ENCODE results near the gene SLC16A8.

The SLC16A8 gene

GRCh38 chr22:38112381-38112780, 28.4 kb upstream of the SLC16A8 start:
- DNase-seq (ENCODE audit: low spot score): no peak

DNA sequence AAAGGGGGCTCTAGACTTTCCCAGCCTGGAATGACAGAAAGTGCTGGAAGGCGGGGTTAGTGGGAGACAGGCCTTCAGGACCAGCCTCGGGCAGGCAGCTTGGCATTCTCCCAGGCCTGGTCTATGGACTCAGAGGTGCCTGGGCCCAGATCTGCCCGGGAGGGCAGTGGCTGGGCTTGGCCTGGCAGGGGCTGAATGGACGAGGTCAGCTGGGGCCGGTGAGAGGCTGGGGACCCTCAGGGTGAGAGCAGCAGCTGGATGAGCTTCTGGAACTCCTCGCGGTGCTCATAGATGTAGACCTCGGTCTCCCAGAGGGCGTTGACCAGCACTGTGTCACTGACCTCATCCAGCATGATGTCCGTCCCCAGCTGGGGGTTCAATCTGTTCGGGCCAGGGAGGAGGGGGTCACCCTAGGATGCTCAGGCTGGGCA, 28.0 kb upstream of the SLC16A8 start:
- DNase-seq (ENCODE audit: low spot score): no peak

DNA sequence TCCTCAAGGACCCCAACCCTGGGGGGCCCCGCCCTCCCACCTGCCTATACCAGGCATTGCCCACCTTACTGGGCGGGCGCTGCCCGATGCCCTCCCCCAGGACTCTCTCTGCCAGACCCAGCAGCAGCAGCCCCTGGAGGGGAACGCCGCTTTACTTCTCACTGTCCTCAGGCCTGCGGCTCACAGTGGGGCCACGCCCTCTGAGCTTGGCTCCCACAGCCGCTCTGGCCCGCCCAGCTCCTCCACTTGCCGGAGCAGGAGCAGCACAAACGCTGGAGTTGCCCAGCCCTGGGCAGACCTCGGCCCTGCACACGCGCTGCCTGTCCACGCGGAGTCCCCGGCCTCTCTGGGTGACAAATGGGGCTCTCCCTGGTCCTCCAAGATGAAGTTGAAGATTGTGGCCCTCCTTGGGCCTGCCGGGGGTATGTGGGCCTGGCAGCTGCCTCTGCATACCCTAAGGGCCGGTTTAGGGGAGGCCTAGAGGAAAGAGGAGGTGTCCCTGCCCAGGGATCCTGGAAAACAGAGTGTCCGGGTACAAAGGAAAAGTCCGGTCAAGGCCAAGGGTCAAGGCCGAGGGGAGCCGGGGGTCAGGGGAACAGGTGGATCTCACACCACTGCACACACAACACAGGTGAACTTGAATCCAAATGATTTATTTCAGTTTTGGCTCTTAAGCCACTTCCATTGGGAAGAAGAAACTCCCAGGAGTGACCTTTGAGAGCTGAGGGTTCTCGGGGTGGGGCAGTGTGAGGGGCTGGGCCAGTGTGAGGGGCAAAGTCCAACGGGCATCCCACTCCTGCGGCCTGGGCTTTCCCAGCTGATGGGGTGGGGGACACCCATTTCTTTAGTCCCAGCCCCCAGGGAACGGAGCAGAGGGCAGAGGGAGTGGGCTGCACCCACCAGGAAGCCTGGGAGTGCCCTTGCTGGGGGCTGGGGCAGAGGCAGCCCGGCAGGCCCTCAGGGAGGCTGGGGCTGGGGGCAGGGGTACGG, 27.2 kb upstream of the SLC16A8 start:
- peak; percentile 83 for DNase-seq (ENCODE audit: low spot score)

- DNase-seq (ENCODE audit: low spot score): peak; percentile 91
Measured at GRCh38 chr22:38110008-38110862, 26.3 kb upstream of the SLC16A8 start, which contains the start of gene BAIAP2L2. BAIAP2L2 (minus strand) TSS chr22:38110684; CDS start chr22:38110525, 159 bp downstream.

DNA sequence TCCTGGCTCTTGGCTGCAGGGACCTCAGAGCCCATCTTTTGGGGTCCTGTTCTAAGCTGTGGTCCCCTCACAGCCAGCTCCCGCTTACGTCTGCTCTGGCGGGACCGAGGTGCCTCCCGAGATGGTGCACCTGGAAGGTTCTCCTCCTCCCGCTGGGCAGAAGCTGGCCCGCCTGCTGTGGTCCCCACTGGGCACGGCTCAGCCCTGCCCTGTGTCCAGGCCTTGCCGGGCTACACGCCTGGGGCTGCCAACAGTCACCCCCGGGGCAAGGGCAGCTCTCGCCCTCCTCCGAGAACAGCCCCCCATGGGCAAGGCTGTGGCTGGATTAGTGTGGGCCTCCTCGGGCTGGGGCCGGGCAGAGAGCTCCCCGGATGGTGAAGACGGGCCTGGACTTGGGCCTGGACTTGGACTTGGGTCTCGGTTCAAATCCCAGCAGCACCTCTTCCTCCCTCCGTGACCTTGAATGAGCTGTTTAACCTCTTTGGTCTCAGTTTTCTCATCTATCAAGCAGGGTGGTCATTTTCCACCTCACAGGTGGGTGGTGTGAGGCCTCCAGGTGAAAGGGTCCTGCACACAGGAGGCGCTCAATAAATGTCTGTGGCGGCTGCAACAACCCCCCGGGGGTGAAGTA, 25.5 kb upstream of the SLC16A8 start:
- no peak for DNase-seq (ENCODE audit: low spot score)

DNA sequence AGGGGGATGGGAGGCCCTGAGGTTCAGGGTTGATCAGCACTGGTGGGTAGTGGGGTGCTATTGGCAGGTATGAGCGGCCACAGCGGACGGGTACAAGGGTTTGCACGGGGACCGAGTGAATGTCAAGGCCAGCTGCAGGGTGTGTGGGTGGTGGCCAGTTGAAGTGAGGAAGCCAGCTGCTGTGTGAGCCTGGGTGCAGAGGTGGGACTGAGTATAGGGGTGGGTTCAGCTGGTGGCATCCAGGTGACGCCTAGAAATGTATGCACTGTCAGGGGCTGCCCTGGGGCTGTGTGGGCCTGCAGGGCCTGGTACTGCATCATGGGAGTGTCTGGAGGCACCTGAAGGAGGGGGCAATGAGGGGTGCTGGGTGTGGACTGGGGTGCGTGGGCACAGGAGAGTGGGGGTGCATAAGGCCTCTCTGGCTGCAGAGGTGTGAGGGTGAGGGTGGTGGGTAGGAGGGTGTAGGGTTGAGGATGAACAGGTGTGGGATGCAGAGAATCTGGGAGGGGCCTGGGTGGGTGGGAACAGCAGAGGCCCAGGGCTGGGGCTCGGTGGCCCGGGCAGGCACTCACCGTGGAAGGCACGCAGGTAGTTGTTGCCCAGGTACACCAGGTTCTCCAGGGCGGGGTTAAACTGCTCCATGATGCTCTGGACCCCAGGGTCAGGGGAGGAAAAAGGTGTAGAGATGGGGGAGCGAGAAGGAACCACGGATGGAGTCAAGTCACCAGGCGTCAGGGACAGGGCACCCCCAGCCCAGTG, 24.8 kb upstream of the SLC16A8 start:
- DNase-seq (ENCODE audit: low spot score): no peak

DNA sequence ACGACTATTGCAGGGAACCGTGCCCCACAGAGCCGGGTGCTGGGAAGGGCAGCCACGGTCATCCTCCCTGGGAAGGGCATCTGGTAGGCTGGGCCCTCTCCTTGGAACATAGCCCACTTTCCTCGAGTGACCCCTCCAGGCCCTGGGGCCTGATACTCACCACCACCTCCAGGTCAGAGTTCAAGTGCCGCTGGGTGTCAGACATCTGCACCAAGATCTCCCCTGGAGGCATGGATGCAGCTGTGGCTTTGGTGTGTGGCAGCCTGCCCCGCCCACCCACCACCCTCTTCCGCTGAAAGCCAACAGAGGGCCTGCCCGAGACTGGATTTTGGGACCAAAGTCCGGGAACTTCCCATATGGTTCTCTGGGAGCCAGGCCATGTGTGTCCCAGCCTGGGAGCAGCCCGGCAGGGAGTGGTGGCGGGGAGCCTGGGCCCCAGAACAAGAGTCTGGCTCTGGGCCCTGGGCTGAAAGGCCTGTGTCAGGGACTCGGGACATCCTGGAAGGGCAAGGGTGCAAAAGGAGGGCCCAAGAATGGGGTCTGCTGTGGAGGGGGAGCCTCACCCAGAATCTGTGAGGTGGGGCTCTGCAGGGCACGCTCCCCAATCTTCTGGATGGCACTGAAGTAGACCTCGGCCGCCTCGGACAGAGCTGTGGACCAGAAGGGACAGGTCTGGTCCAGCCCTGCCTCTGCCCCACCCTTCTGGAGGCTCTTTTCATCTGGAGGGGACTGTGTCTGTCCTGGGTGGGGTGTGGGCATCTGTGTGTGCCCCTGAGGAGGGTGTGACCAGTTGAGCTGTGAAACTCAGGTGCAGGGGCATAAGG, 23.9 kb upstream of the SLC16A8 start:
- DNase-seq (ENCODE audit: low spot score): no peak

GRCh38 chr22:38106814-38107578, 23.0 kb upstream of the SLC16A8 start:
- no peak for DNase-seq (ENCODE audit: low spot score)

DNA sequence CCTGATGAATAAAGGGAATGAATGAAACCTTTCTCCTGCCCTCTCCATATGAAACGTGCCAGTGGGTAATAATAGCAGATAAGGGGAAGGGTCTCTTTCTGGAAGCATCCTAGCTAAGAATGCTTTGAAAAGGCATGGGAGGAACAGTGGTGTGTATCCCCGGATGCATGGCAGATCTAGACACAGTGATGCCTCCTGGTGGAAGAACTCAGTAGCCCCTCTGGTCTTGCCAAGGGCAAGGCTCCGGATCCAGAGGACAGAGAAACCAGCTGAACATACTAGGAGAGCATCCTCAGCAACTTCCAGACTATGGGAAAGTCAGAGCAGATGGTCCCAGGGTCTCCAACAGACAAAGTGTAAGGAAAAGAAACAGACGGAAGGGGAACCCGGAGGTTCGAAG, 20.1 kb upstream of the SLC16A8 start:
- DNase-seq (ENCODE audit: low spot score): no peak

- DNase-seq (ENCODE audit: low spot score): no peak
Measured at GRCh38 chr22:38103641-38104040, 19.7 kb upstream of the SLC16A8 start.

- DNase-seq (ENCODE audit: low spot score): peak; percentile 78
Measured at GRCh38 chr22:38098410-38099249, 14.6 kb upstream of the SLC16A8 start.

- DNase-seq (ENCODE audit: low spot score): no peak
Measured at GRCh38 chr22:38097557-38098409, 13.8 kb upstream of the SLC16A8 start.

GRCh38 chr22:38097058-38097457, 13.1 kb upstream of the SLC16A8 start:
- DNase-seq (ENCODE audit: low spot score): no peak

DNA sequence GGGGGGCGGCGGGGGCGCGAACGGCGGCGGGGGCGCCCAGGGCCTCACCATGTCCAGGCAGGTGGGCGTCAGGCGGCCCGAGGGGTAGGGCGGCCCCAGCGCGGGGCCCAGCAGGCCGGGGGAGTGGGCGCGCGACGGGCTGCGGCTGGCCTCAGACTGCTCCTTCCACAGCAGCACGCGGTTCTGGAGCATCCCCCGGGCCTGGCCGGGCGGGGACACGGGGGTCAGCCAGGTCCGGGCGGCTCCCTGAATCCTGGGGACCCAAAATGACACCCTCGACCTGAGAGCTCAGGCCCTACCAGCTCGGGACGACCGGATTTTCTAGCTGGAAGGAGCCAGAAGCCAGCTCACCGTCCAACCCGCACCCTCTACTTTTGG, 5.5 kb upstream of the SLC16A8 start:
- DNase-seq (ENCODE audit: low spot score): no peak

DNA sequence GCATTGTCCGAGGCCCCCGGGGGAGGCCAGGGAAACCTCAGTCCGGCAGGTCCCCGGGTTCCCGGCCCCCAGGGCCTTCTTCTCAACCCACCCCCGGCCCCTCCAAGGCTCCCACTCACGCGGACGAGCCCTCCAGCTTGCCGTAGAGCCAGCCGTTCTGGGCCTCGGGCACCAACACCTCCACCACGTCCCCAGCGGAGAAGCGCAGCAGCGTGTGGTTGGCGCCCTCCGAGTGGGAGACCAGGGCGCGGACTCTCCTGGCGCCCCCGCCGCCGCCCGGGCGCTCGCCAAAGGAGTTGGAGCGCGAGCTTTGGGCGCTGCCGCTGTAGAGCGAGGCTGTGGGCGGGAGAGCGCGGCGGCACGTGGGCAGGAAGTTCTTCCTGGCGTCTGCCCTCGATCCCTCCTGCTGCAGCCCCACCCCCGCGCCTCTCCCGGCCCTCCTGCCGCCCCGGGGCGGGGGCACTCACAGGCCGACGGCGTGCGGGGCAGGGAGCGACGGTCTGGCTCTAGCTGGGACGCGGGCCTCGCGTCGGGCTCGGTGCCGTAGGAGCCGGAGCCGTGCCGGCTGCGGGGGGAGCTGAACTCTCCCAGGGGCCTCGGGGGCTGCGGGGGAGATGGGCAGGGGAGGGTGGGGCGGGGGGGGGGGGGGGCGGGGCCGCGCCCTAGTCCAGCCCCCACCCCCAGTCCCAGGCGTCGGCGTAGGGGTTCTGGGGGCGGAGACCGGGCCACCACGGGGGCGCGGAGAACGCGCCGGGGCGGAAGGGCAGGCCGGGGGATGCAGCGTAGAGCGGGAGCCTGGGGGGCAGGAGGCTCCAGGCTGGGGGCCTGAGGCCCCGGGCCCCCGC, 4.9 kb upstream of the SLC16A8 start:
- DNase-seq (ENCODE audit: low spot score): no peak

DNA sequence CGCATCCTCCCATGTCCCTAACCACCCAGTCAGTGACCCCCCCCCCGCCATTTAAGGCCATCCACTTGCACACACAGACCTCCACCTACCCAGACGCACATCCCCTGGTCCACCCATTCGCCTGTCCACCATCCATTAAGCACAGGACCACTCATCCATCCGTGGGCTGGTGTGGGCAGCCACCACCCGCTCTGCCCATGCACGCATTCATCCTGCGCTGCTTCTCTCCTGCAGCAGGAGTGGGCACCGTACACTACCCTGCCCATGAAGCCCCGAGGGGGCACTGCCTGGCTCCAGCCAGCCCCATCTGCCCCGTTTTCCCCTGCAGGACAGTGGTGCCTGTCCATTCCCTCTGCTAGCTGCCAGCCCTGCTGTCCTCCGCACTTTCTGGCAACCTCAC, 3.9 kb upstream of the SLC16A8 start:
- DNase-seq (ENCODE audit: low spot score): no peak

DNA sequence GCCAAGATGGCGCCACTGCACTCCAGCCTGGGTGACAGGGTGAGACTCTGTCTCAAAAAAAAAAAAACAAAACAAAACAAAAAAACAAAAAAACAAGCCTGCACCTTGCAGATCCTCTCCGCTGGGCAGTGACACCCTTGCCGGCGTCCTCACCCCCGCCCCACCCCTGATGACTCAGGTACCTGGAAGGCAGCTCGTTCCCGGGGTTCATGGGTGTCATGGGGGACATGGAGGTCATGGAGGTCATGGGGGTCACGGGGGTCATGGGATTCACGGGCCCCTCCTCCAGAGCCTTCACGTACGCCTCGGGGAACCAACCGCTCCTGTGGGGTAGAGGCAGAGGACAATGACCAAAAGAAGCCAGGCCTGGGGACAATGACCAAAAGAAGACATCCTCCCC, 3.0 kb upstream of the SLC16A8 start:
- no peak for DNase-seq (ENCODE audit: low spot score)

Data from kidney tubule cell (primary cell).